Activated naive CD4-positive, alpha-beta T cell treated with anti-CD3 and anti-CD28 coated beads, Interleukin-2, amount 10 ng/mL, durations not matched to agents 7 days and 5 days (primary cell): ENCODE results near the gene PPDPF.

Source experiments
- CTCF ChIA-PET: fragments of 350-600 bp; sonication (Branson Sonifier 250); formaldehyde crosslinking; loops from one replicate; lab custom pipeline; 2021; ENCODE audit warnings: antibody characterized with exemption; lab: Charles Lee
- DNase-seq: peaks from one replicate; pipeline ENCODE4 v3.0.0-alpha.2; 2020
- H3K27ac Mint-ChIP-seq: one replicate; pipeline ENCODE4 v1.8.0; 2021; ENCODE audit warnings: mild to moderate bottlenecking, moderate library complexity, mixed read lengths
- H3K27me3 Mint-ChIP-seq: one replicate; pipeline ENCODE4 v1.8.0; 2021; ENCODE audit warnings: mild to moderate bottlenecking, mixed read lengths
- H3K36me3 Mint-ChIP-seq: one replicate; pipeline ENCODE4 v1.8.0; 2021; ENCODE audit warnings: mixed read lengths
- H3K4me1 Mint-ChIP-seq: one replicate; pipeline ENCODE4 v1.8.0; 2021; ENCODE audit warnings: mixed read lengths
- H3K4me3 Mint-ChIP-seq: one replicate; pipeline ENCODE4 v1.8.0; 2021; ENCODE audit warnings: mild to moderate bottlenecking, moderate library complexity, mixed read lengths
- H3K9me3 Mint-ChIP-seq: one replicate; pipeline ENCODE4 v1.8.0; 2021; ENCODE audit warnings: mixed read lengths

PPDPF gene

DNA sequence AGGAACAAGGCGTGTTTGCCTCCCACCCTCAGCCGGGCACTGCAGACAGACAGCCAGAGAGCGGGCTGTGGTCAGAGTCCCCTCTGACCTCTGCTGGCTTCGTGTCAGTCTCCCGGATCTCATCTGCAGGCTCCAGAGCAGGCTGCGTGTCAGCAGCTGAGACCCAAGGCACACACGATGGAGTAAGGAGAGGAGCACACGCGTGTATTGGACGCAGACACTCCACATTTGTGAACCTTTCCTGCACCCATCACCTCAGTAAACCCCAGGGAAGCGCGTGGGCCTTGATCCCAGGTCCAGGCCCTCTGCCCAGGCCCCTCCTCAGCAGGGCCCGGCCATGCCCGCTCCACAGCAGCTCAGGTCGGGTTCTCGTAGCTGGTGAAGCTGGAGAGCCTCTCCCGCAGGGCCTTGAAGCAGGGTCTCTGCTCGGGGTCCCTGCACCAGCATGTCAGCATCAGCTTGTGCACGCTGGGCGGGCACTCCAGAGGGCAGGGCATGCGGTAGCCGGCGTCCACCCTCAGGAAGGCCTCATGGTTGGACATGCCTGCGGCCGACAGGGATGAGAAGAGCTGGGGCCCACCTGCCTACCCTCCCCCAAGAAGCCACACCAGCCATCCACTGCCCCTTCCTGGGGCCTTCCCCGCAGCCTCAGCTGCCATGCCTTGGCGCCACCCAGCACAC, 8.8 kb downstream of the PPDPF start:
- Mint-ChIP-seq H3K36me3 (peaks cover 4% of the 10 kb centered on the region), H3K27me3 (peaks cover 29% of the 10 kb centered on the region), H3K27ac (peak overlapping the region; percentile 52), H3K9me3 (no peaks in the 10 kb centered on the region), H3K4me3 (no peak overlapping the region), H3K4me1 (peaks cover 6% of the 10 kb centered on the region)
- DNase-seq, result peak; percentile 20
- CTCF ChIA-PET, result interaction anchor here (1.6 kb wide), 1 partner anchor 9 kb away, joined by 6 read pairs; no protein-coding TSS in a partner anchor

DNA sequence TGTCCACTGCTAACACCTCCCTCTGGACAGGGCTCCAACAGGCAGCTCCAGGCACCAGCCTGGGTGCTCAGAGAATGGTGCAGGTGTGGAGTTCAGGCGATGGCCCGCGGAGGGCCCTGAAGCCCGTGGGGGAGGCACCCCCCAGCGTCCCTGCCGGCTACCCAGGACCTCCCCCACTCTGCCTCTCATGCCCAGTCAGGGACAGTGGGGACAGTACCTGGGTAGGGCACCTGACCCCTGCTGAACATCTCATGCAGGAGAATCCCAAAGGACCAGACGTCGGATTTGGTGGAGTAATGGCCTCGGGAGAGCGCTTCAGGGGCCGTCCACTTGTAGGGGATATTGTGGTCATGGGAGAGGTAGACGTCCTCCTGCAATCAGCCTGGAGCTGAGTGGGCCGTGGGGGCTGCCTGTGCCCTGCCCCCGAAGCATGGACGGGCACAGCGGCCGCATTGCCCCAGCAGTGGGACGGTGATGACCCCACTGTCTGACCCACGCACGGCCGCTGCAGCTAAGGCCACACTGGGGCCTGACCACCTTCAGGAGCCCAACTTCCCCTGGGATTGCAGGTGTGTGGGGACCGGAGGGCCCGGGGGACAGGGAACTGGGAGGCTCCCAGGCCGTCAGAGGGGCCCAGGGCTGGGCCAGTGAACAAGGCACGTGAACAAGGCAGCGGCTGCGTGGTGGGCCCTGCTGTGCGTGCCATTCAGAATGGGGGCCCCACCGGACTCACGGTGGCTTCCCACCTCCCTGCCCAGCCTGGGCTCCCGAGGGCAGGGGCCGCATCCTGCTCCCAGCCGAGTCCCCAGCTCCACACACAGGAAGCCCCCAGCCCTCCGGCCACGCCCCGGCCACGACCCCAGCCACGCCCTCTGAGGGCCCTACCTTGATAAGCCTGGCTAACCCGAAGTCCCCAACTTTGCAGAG, 9.6 kb downstream of the PPDPF start:
- no peak overlapping the region for H3K27ac Mint-ChIP-seq
- H3K27me3 Mint-ChIP-seq, result peaks cover 33% of the 10 kb centered on the region
- peaks cover 4% of the 10 kb centered on the region for H3K4me1 Mint-ChIP-seq
- H3K9me3 Mint-ChIP-seq, result no peaks in the 10 kb centered on the region
- CTCF ChIA-PET, result interaction anchor here (1.6 kb wide), 1 partner anchor 8 kb away, joined by 6 read pairs; no protein-coding TSS in a partner anchor
- DNase-seq, result peak; percentile 18
- H3K4me3 Mint-ChIP-seq, result no peak overlapping the region
- H3K36me3 Mint-ChIP-seq, result no peaks in the 10 kb centered on the region

DNA sequence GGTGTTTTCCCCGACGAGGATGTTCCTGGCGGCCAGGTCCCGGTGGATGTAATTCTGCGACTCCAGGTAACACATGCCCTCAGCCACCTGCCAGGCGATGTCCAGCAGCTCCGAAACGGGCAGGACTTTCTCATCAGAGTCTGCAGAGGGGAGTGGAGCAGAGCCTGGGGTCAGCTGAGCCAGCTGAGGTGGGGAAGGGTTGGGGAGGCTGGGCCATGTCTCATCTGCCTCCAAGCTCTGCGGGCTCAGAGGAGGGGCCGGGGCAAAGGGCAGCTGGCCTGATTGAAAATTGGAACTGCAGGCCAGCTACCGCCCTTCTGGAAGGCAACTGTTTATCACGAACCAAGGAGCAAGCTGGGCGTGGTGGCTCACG, 10.2 kb downstream of the PPDPF start:
- no peak overlapping the region for H3K27ac Mint-ChIP-seq
- DNase-seq, result peak; percentile 20
- H3K36me3 Mint-ChIP-seq, result no peaks in the 10 kb centered on the region
- H3K4me1 Mint-ChIP-seq, result peaks cover 4% of the 10 kb centered on the region
- CTCF ChIA-PET, result no interaction called here
- no peaks in the 10 kb centered on the region for H3K9me3 Mint-ChIP-seq
- no peak overlapping the region for H3K4me3 Mint-ChIP-seq
- peaks cover 37% of the 10 kb centered on the region for H3K27me3 Mint-ChIP-seq

DNA sequence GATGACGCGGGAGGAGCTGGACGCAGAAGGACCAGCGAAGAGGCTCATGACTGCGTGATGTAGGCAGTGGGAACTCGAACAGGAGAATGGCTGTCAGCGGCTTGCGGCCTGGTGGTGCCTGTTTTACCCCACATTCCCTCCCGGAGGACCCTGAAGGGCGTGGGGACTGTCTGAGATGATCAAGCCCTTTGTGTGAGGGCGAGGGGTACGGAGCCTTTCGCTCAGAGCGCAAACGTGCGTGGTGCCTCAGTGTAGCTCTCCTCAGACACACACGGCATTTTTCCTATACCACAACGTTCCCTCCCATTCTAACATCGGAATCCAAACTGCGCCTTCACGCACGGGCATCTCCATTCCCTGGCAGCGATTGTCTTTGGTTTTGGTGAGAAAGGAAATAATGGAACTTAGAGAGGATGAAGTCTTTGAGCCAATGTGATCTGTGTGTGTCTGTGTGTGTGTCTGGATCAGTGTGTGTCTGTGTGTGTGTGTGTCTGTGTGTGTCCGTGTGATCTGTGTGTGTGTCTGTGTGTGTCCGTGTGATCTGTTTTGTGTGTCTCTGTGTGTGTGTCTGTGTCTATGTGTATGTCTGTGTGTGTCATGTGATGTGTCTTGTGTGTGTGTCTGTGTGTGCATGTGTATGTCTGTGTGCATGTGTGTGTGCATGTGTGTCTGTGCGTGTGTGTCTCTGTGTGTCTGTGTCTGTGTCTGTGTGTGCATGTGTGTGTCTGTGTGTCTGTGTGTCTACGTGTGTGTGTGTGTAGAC, 11.3 kb downstream of the PPDPF start:
- peaks cover 45% of the 10 kb centered on the region for H3K27me3 Mint-ChIP-seq
- H3K36me3 Mint-ChIP-seq, result no peaks in the 10 kb centered on the region
- no peak overlapping the region for H3K27ac Mint-ChIP-seq
- no peak overlapping the region for H3K4me3 Mint-ChIP-seq
- CTCF ChIA-PET, result no interaction called here
- H3K9me3 Mint-ChIP-seq, result no peaks in the 10 kb centered on the region
- peak; percentile 19 for DNase-seq
- H3K4me1 Mint-ChIP-seq, result peaks cover 11% of the 10 kb centered on the region

GRCh38 chr20:63532449-63532971, 11.9 kb downstream of the PPDPF start:
- no peak overlapping the region for H3K27ac Mint-ChIP-seq
- H3K36me3 Mint-ChIP-seq, result no peaks in the 10 kb centered on the region
- H3K4me1 Mint-ChIP-seq, result peaks cover 17% of the 10 kb centered on the region
- no peaks in the 10 kb centered on the region for H3K9me3 Mint-ChIP-seq
- H3K4me3 Mint-ChIP-seq, result no peak overlapping the region
- CTCF ChIA-PET, result no interaction called here
- peaks cover 41% of the 10 kb centered on the region for H3K27me3 Mint-ChIP-seq
- peak; percentile 16 for DNase-seq

DNA sequence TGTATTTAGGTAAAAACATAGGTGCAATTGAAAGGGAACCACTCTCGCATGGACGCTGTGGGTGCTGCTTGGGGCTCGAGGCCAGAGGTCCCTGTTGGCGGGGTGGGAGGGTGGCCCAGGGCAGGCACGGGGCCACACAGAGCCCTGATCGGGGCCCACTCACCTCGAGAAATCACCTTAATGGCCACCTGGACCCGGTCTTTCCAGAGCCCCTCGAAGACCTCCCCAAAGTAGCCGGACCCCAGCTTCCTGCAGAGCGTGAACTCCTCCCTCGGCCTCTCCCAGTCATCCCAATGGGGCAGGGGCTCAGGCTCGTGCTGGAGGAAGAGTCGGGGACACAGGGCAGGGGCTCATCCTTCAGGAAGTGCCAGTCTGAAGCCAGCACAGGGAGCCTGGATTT, 12.8 kb downstream of the PPDPF start:
- CTCF ChIA-PET, result no interaction called here
- Mint-ChIP-seq H3K4me1 (peaks cover 22% of the 10 kb centered on the region), H3K4me3 (no peak overlapping the region), H3K27me3 (peaks cover 41% of the 10 kb centered on the region), H3K36me3 (no peaks in the 10 kb centered on the region), H3K27ac (no peak overlapping the region), H3K9me3 (no peaks in the 10 kb centered on the region)
- DNase-seq, result peak; percentile 20

GRCh38 chr20:63533871-63534393, 13.4 kb downstream of the PPDPF start:
- H3K9me3 Mint-ChIP-seq, result no peaks in the 10 kb centered on the region
- CTCF ChIA-PET, result no interaction called here
- H3K4me3 Mint-ChIP-seq, result no peak overlapping the region
- peaks cover 24% of the 10 kb centered on the region for H3K4me1 Mint-ChIP-seq
- H3K36me3 Mint-ChIP-seq, result no peaks in the 10 kb centered on the region
- H3K27me3 Mint-ChIP-seq, result peaks cover 37% of the 10 kb centered on the region
- no peak overlapping the region for H3K27ac Mint-ChIP-seq
- peak; percentile 22 for DNase-seq

DNA sequence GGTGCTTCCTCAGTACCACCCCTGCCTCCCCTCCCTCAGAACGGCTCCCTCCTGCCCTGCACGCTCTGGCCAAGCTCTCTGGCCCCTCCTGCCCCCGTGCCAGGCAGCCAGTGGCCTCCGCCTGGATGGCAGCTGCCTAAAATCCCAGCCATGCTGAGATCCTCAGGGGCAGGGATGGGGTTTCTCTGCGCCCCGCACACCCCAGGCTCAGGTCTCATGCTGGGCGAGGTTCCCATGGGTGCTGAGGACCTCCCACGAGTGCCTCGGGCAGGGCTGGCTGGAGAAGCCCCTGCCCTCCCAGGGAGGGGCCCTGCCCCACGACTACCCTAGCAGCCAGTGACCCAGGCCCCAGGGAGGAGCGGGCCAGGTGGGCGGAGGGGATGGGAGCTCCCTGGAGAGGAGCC, 13.9 kb downstream of the PPDPF start:
- no peak overlapping the region for H3K4me3 Mint-ChIP-seq
- DNase-seq, result peak; percentile 20
- H3K4me1 Mint-ChIP-seq, result peaks cover 24% of the 10 kb centered on the region
- CTCF ChIA-PET, result no interaction called here
- H3K27me3 Mint-ChIP-seq, result peaks cover 37% of the 10 kb centered on the region
- no peaks in the 10 kb centered on the region for H3K9me3 Mint-ChIP-seq
- H3K27ac Mint-ChIP-seq, result no peak overlapping the region
- no peaks in the 10 kb centered on the region for H3K36me3 Mint-ChIP-seq

DNA sequence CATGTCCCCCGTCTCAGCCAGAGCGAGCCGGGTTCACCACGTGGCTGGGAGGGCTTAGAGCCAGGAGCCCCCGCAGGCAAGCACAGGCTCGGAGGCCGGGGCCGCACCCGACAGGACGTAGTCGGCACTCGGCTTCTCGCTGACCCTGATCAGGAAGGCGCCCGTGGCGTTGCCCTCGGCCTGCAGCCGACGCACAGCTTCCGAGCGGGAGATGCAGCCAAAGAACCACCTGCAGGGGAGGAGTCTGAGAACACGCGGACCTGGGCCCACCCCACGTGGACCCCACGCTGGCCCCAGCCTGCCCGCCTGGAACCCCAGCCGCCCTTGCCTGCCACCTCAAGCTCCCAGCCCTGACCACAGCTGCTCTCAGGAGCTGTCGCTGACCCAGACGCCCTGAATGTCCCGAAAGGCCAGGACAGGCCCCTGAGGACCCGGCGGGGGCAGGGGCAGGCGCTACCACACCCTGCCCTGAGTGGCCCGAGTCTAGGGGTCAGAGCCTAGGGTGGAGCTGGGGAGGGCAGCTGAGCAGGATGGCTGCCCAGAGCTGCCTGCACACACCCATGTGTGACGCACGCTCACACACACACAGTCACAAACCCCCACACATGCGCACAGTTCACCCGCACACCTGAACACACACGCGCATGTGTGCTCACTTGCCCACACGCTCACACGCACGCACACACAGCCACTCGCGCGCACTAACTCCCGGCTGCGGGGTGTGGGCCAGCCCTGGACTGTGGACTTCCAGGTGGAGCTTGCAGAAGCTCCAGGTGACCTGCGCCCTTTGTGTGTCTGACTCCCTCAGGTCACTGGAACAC, 14.5 kb downstream of the PPDPF start:
- CTCF ChIA-PET, result no interaction called here
- H3K36me3 Mint-ChIP-seq, result no peaks in the 10 kb centered on the region
- no peaks in the 10 kb centered on the region for H3K9me3 Mint-ChIP-seq
- no peak for DNase-seq
- no peak overlapping the region for H3K4me3 Mint-ChIP-seq
- peaks cover 24% of the 10 kb centered on the region for H3K4me1 Mint-ChIP-seq
- H3K27ac Mint-ChIP-seq, result no peak overlapping the region
- H3K27me3 Mint-ChIP-seq, result peaks cover 37% of the 10 kb centered on the region

DNA sequence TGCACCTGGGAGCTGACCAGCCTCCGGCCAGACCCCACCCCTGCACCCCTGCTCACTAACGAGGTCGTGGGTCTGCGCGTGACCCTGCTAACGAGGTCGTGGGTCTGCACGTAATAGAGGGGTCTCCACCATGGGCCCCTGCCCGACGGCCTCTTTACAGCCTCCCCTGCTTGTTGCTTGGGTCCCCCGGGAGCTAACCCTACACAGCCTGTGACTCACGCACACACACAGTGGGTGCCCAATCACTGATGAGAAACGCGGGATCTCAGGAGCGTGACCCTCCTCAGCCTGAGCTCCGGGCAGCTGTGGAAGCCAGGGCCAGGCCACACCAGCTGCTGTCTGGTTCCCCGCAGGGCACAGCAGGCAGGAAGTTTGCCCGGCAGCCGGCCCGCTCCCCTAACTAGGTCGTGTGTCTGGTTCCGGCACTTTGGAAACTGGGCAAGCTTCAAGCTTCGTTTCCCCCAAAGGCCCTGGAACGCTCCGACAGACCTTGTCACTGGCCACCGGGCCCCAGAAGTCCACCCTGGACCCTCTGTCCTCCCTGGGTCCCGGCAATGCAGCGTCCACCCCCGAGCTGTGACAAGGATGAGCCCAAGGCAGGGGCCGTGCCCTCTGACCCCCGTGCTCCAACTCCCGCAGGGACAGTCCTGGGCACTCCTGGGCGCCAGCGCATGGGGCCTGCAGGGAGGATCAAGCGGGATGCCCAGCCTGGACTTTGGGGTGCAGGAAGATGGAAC, 15.8 kb downstream of the PPDPF start:
- H3K4me1 Mint-ChIP-seq, result peaks cover 24% of the 10 kb centered on the region
- H3K36me3 Mint-ChIP-seq, result no peaks in the 10 kb centered on the region
- CTCF ChIA-PET, result interaction anchor here (1.2 to 2.8 kb wide), 4 partner anchors 39 to 502 kb away, joined by 4 to 15 read pairs (median 7); partner anchors contain the start of genes ARFRP1 and ZGPAT
- H3K27me3 Mint-ChIP-seq, result peaks cover 49% of the 10 kb centered on the region
- H3K9me3 Mint-ChIP-seq, result no peaks in the 10 kb centered on the region
- DNase-seq, result no peak
- peak overlapping the region; percentile 89 for H3K27ac Mint-ChIP-seq
- no peak overlapping the region for H3K4me3 Mint-ChIP-seq

- H3K9me3 Mint-ChIP-seq, result no peaks in the 10 kb centered on the region
- H3K27ac Mint-ChIP-seq, result peak within 1 kb of the TSS; percentile 89
- peak within 1 kb of the TSS; percentile 70 for H3K4me3 Mint-ChIP-seq
- peaks cover 46% of the 10 kb centered on the region for H3K27me3 Mint-ChIP-seq
- DNase-seq, result peak; percentile 54
- H3K4me1 Mint-ChIP-seq, result peaks cover 24% of the 10 kb centered on the region
- CTCF ChIA-PET, result interaction anchor here (0.6 to 2.8 kb wide), 24 partner anchors 8 to 502 kb away, joined by 3 to 15 read pairs (median 4); partner anchors contain the start of genes ARFRP1, GMEB2, LIME1 and PRPF6
- H3K36me3 Mint-ChIP-seq, result no peaks in the 10 kb centered on the region
Observed at GRCh38 chr20:63536997-63537524, 16.5 kb downstream of the PPDPF start, which contains the start of gene PTK6. Gene PTK6 (minus strand): TSS chr20:63537376. CDS start chr20:63537314, 62 bp downstream.
